Activated T-cell treated with anti-CD3 and anti-CD28 coated beads for 48 hours (primary cell): ENCODE results near the gene KRTAP5-2.

Experiments
- DNase-seq: peaks from one replicate; pipeline ENCODE4 v3.0.0-alpha.2; 2020; ENCODE audit warnings: low read depth

KRTAP5-2 gene

GRCh38 chr11:1555713-1556153, 42.4 kb downstream of the KRTAP5-2 start:
- no peak for DNase-seq

DNA sequence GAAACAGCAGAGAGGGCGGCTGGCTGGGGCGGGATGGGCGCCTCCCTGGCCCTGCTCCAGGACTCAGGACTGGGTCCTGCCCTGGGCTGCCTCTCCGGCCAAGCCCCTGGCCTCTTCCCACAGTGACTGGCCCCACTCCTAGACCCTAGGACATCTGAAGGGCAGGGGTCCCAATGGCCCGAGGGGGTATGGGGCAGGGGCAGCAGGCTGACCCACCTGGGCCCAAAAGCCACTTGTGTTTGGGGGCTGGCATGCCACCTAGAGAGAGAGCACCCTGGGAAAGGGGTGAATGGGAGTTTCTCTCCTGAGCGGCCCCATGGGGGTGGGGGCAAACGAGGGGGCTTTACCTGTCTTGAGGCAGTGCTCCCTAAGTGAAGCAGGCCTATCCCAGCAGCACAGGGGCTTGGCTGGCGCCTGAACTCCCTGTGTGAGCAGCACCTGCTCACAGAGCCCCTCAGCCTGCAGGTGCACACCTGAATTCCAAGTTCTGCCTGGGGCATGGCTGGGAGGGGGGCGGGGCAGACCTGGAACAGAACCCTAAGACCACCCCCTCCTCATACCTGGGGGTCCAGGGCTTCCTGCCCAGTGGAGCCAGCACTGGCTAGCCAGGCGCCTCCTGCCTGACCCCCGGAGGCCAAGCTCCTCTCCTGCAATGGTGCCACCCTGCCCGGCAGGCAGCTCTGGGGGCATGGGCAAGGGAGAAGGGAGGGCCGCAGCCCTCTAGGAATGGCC, 42.9 kb downstream of the KRTAP5-2 start:
- no peak for DNase-seq

DNA sequence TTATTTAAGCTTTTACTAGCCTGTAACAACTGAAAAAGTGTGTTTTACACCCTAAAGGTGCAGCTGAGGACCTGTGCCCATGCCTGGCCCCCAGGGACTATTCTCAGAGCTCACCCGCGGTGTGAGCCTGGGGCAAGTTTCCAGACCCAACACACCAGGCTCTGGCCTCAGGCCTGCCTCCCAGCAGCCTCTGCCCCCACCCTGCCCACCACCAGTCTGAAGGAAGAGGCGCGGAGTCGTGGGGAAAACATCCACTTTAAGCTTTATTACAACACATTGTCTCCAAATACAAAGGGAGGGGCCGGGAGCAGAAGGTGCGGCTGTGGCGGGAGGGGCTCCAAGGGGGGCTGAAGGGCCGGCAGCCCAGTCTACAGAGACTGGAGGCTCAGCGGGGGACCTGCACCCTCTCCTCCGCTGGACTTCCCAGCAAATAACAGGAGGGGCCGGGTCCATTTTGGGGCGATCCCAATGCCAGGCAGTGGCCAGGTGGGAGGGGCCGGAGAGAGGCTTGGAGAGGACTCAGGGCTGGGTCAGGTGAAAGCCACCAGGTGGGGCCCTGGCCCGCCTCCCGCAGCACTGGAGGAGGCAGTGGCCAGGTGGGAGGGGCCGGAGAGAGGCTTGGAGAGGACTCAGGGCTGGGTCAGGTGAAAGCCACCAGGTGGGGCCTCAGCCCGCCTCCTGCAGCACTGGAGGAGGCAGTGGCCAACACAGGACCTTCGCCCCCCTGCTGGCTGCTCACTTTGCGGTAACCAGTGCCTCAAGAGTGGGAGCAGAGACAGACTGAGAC, 44.1 kb downstream of the KRTAP5-2 start:
- DNase-seq: no peak

DNA sequence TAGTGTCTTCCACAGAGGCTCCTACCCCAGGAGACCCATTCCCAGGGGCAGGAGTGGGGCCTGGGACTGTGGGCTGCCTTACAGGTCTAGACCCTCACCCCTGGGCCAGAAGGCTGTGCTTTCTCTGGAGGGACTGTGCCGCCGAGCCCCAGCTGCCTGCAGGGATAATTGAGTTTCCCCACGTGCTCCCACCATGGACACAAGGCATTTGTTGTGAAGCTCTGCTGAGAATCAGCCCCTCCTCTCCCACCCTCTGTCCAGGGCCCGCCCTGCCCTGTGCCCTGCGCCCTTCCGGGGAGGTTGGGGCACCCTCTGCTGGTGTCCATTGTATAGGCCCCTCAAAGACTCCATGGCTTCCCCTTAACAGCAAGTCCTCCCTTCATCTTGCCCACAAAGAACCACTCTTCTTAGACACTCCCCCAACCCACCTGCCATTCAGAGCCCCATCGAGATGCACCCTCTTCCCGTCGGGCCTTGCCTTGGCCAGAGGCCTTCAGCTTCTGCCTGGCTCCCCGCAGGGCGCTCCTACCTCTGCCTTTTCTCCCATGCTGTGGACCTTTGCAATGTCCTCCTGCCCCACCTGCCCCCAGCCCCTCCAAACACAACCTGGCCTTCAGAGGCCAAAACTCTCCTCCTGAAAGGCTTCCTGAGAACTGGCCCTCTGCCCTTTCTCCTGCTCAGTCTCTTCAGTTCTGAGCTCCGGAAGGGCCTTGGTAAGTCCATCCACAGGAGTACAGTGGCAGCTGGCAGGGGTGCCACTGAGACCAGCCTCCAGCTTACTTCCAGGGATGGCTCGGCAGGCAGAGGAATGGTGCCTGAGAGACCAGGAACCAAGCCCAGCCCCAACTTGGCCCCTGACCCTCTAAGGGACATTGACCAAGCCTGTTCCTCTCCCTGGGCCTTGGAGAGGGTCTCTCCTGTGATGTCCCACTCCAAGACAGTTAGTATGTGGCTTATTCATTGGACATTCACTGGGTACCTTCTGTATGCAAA, 48.5 kb downstream of the KRTAP5-2 start:
- DNase-seq: no peak

GRCh38 chr11:1548221-1549070, 49.6 kb downstream of the KRTAP5-2 start:
- DNase-seq: no peak

GRCh38 chr11:1547467-1548098, 50.5 kb downstream of the KRTAP5-2 start:
- no peak for DNase-seq
